Measurements from ENCODE around the gene SPC24.
A peak's percentile ranks its signal among the peaks of the same experiment; 100 is the strongest.
"Not testable (repeated sequence)": the region's sequence is repeated elsewhere in the genome, so short reads cannot be mapped to it uniquely, and the experiment has no call there.

Gene SPC24

DNA sequence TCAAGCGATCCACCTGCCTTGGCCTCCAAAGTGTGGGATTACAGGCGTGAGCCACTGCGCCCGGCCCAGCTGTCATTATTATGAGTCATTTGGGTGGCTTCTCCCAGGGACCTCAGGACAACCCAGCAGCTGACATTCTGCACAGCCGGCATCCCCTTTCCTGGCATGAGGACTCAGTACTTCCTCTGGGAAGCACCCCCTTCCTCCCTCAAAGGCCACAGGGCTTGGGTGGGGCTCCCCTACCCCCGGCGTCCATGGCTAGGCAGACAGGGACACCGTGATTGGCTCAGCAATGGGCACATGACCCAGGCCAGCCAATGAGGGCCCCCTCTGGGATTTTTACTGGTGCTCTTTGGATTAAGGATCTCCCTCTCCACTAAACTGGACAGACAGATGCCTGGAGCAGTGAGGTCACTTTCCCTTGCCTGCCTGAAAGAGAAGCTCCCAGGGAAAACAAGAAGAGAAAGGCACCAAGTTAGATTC, 35.7 kb upstream of the SPC24 start:
- peak; percentile 24 to 53 for DNase-seq

DNA sequence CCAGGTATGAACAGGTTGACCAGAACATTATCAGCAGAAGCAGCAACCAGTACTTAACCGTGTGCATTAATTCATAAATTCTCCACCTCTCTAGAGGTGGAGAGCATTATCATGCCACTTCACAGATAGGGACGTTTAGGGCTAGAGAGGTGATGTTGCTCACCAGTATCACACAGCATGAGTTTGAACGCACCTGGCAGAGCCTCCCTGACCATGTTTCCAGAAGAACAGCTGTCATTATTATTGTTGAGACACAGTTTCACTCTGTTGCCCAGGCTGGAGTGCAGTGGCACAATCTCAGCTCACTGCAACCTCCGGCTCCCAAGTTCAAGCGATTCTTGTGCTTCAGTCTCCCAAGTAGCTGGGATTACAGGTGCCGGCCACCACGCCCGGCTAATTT, 34.9 kb upstream of the SPC24 start:
- no peak for DNase-seq

GRCh38 chr19:11187441-11187840, 31.9 kb upstream of the SPC24 start:
- DNase-seq: no peak

DNA sequence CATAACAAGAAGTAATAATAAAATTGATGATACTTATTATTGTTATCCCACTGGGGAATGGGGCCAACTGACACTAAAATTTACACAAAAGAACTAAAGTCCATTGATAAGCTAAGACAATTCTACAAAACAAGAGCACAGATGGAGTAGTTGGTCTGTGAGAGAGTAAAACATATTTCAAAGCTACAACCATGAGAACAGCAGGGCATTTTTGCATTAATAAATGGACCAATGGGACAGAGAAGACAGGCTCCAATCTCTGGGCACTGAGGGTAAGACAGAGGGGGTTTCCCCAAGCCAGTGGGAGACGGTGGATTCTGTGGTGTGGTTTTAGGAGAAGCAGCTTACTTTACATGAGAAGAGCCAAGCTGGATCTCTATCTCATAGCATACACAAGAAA, 27.4 kb upstream of the SPC24 start:
- DNase-seq: no peak

DNA sequence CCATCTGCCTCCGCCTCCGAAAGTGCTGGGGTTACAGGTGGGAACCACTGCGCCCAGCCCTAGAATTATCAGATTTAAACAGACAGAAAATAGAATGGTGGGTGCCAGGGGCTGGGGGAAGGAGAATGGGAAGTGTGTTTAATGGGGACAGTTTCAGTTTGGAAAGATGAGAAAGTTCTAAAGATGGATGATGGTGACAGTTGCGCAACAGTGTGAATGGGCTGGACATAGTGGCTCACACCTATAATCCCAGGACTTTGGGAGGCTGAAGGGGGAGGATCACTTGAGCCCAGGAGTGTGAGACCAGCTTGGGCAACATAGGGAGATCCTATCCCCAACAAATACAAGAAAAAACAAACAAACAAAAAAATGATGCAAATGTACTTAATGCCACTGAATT, 25.9 kb upstream of the SPC24 start:
- DNase-seq: no peak

DNA sequence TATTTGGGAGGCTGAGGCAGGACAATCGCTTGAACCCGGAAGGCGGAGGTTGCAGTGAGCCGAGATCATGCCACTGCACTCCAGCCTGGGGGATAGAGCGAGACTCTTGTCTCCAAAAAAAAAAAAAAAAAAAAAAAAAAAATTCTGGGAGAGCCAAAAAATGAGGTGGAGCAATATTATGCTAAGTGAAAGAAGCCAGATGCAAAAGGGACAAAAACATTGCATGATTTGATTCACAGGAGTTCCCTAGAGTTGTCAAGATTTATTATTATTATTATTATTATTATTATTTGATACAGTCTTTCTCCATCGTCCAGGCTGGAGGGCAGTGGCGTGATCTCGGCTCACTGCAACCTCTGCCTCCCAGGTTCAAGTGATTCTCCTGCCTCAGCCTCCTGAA, 25.4 kb upstream of the SPC24 start:
- DNase-seq: not testable (repeated sequence)

DNA sequence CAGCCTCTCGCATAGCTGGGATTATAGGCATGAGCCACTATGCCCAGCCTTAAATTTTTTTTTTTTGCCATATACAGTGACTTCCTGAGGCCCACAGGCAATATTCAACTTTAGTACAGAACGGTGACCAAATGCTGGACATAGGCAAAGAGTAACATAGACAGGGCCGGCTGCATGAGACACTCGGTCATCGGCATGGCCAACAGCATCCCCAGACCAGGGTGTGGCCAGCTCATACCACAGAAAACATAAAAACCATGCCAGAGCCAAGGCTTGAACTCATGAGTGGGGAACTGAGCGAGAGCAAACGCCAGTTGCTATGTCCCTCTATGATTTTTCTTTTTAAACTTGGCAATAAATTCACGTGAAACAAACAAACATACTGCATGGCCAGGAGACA, 24.8 kb upstream of the SPC24 start:
- DNase-seq: no peak

DNA sequence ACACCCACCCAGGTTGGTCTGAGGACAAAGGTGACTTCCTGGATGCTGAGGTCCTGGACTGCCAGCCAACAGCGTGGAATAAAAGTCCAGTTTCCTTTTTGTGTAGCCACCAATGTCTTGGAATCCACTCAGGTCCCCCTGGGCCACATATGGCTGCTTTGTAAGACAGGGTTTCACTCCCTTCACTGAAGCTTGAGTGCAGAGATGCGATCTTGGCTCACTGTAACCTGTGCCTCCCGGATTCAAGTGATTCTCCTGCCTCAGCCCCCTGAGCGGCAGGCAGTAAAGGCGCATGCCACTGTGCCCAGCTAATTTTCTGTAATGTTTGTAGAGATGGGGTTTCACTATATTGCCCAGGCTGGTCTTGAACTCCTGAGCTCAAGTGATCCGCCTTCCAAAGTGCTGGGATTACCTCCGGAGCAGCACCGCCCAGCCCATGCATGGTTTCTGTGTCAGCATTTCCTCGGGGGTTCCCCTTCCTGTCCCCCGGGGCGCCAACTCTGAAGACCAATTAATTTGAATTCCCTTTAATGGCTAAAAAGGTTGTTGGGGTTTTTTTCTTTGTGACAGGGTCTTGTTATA, 24.2 kb upstream of the SPC24 start:
- no peak for DNase-seq

DNA sequence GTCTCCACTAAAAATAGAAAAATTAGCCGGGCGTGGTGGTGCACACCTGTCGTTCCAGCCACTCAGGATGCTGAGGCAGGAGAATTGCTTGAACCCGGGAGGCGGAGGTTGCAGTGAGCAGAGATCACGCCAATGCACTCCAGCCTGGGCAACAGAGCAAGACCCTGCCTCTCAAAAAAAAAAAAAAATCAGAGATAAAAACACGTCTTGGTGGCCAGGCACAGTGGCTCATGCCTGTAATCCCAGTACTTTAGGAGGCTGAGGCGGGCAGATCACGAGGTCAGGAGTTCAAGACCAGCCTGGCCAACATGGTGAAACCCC, 23.5 kb upstream of the SPC24 start:
- DNase-seq: not testable (repeated sequence)

DNA sequence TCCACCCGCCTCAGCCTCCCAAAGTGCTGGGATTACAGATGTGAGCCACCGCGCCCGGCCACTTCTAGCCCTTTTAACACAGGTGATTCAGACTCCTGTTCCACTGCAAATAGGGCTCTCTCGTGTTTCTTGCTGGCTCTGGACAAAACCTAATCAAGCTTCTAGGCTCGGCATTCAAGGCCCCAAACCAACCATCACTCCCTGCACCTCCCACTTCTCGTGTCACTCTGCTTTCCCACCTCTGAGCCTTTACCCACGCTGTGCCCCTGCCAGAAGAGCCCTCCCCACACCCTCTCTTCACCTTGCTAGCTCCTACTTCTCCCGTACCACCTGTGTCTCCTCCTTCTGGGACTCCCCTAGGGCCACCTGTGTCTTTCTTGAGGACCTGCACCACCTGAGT, 22.0 kb upstream of the SPC24 start:
- DNase-seq: no peak

DNA sequence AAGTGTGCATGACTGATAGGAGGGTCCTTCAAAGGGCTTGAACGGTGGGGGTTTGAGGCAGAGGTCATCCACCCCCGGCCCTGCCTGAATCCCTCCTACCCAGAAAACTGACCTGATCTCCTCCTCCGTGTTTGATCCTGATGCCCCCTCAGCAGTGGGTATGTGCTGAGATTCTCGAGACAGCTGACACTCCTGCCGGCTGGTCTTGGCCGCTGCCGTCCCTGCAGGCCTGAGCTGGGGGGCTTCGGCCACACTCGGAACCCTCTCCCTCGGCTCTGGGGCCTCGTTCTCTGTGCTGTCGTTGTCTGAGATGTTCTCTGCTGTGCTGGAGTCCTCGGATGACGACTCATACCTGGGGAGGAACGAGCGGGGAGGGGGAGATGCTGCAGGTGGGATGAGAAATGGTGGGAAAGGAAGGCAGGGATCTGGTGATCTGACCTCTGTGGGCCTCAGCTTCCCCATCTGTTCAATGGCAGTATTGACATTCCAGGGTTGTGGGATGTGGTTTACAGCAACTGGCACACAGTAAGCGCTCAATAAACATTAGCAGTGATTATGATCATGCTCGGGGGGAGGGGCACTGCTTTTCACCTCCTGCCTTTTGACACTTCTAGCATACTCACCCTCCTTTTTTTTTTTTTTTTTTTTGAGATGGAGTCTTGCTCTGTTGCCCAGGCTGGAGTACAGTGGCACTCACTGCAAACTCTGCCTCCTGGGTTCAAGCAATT, 21.0 kb upstream of the SPC24 start:
- no peak for DNase-seq

DNA sequence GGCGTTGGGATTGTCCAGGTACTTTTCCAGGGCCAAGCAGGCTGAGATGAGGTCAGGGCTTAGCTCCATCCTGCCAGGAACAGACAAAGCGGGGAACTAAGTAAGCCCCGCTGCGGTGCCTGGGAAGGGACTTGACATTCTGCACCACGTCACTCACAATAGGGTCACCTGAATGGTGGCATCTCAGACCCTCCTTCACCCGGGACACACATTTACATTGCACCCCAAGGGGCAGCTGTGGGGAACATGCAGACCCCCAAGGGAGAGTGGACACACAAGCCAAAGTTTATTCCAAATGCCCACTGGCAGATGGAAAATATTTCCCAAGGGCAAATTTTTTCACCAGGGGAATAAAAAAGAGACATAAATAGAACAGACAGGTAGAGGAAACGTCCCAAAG, 20.3 kb upstream of the SPC24 start:
- DNase-seq: no peak

GRCh38 chr19:11174336-11174735, 18.8 kb upstream of the SPC24 start:
- peak in 1 of 2 experiments; percentile 56 for DNase-seq

DNA sequence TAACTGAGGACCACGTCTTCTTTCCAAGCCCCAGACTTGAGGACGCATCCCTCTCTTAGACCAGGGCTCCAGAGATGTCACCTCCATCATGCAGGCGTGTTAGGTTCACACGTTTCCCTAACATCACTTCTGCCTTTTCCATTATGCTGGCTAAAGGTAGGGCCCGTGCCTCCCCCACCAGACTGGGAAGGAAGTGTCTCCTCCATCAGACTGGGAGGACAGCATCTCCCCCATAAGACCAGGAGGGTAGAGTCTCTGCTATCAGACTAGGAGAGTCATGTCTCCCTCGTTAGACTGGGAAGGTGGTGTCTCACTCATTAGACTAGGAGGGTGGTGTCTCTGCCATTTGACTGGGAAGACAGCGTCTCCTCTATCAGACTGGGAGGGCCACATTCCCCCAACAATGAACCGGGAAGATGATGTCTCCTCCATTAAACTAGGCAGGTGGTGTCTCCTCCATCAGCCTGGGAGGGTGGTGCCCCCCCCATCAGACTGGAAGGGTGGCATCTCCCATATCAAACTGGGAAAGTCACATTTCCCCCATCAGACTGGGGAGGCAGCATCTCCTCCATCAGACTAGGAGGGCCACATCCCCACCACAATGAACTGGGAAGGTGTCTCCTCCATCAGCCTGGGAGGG, 18.1 kb upstream of the SPC24 start:
- DNase-seq: no peak

- no peak for DNase-seq
Measured at GRCh38 chr19:11172576-11172975, 17.0 kb upstream of the SPC24 start.

DNA sequence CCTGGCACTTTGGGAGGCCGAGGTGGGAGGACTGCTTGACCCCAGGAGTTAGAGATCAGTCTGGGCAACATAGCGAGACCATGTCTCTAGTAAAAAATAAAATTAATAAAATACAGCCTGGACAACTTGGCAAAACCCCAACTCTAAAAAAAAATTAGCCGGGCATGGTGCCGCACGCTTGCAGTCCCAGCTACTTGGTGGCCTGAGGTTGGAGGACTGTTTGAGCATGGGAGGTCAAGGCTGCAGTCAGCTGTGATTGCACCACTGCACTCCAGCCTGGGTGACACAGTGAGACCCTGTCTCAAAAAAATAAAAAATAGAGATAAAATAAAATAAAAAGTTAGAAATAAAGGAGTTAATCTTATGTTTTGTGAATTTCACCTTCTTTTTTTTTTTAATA, 15.6 kb upstream of the SPC24 start:
- no peak for DNase-seq

GRCh38 chr19:11169896-11170678, 14.5 kb upstream of the SPC24 start:
- no peak for DNase-seq

GRCh38 chr19:11168568-11168967, 13.0 kb upstream of the SPC24 start:
- no peak for DNase-seq

- DNase-seq: no peak
Measured at GRCh38 chr19:11166281-11167142, 10.9 kb upstream of the SPC24 start.

DNA sequence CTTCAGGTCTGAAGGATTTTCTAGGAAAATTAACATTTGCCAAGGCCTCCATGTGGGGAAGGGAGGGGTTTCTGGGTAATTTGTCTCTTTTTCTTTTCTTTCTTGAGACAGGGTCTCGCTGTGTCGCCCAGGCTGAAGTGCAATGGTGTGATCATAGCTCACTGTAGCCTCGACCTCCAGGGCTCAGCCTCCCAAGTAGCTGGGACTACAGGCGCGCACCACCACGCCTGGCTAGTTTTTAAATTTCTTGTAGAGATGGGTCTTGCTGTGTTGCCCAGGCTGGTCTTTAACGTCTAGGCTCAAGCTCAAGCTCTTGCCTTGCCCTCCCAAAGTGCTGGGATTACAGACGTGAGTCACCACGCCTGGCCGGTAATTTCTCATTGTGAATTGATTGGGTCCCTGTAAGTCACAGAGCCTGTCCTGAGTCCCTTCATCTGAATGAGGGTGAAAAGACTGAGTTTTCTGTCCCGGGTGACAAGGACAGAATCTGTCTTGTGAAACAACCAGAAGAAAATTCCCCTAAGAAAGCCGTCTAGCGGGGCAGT, 10.0 kb upstream of the SPC24 start:
- DNase-seq: no peak

- DNase-seq: no peak
Measured at GRCh38 chr19:11164879-11165406, 9.4 kb upstream of the SPC24 start.

GRCh38 chr19:11164296-11164695, 8.7 kb upstream of the SPC24 start:
- no peak for DNase-seq
